Islet precursor cell (in vitro differentiated cells): Measurements from ENCODE around the gene PLEKHN1.
"Not testable (repeated sequence)": the region's sequence is repeated elsewhere in the genome, so short reads cannot be mapped to it uniquely, and the experiment has no call there.

Experiments
- DNase-seq: peaks from one replicate; pipeline ENCODE4 v3.0.0-alpha.2; 2018

Gene PLEKHN1

GRCh38 chr1:1014799-1015681 lies 48.8 kb downstream of the PLEKHN1 start:
- DNase-seq, result peak; percentile 57

GRCh38 chr1:1017397-1018320 lies 51.4 kb downstream of the PLEKHN1 start:
- not testable (repeated sequence) for DNase-seq

DNA sequence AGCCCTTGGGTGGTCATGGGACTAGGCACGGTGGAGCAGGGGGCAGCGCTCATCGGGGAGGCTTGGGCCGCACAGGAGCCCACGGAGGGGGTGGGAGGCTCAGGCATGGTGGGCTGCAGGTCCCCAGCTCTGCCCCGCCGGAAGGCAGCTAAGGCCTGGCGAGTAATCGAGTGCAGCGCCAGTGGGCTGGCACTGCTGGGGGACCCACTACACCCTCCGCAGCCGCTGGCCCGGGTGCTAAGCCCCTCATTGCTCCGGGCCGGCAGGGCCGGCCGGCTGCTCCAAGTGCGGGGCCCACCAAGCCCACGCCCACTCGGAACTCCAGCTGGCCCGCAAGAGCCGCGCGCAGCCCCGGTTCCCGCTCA lies 52.0 kb downstream of the PLEKHN1 start:
- not testable (repeated sequence) for DNase-seq

GRCh38 chr1:1019122-1019999 lies 53.1 kb downstream of the PLEKHN1 start:
- peak; percentile 88 for DNase-seq

GRCh38 chr1:1020000-1020404 lies 53.7 kb downstream of the PLEKHN1 start, which contains the start of gene AGRN:
TSS of gene AGRN (plus strand) at chr1:1020120. CDS start at chr1:1020173, 53 bp downstream.
- no peak for DNase-seq

- DNase-seq, result no peak
These were observed 54.2 kb downstream of the PLEKHN1 start for GRCh38 chr1:1020415-1021009.

GRCh38 chr1:1021010-1021919 lies 55.0 kb downstream of the PLEKHN1 start:
- DNase-seq, result no peak

DNA sequence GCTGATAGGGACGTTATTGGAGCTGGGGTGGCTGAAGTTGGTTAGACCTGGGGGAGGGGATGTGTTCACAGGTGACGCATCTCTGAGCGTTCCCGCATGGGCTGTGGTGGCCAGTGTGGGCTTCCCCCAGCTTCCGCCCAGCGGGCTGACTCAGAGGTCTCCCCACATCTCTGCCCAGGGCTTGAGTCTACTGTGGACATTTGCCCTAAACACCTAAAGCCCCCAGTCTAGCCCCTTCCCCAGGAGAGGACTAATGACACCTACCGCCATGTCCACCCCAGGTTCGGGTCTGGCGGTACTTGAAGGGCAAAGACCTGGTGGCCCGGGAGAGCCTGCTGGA lies 55.6 kb downstream of the PLEKHN1 start:
- no peak for DNase-seq

DNA sequence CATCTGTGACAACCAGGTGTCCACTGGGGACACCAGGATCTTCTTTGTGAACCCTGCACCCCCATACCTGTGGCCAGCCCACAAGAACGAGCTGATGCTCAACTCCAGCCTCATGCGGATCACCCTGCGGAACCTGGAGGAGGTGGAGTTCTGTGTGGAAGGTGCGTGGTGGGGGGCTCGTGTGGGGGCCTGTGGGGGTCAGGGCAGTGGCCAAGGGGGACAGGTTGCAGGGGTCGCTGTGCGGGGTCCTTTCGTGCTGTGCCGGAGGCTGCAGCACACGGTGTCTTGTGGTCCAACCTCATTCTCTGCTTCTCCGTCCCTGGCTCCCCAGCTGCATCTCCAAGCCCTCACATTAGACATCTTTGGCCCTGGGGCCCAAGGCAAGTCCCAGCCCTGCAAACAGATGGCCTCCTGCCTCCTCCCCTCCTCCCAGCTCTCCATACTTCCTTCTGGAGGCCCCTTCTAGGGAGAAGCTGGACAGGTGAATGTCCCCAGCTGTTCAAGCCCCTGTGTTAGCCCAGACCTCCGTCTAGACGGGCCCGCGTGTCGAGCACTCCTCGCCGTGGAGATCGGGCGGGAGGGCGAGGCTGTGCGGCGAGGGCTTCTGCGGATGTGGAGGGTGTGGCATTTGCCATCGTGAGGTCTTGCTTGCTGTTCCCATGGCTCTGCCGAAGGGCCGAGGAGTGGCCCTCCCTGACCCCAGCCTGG lies 56.2 kb downstream of the PLEKHN1 start:
- no peak for DNase-seq

DNA sequence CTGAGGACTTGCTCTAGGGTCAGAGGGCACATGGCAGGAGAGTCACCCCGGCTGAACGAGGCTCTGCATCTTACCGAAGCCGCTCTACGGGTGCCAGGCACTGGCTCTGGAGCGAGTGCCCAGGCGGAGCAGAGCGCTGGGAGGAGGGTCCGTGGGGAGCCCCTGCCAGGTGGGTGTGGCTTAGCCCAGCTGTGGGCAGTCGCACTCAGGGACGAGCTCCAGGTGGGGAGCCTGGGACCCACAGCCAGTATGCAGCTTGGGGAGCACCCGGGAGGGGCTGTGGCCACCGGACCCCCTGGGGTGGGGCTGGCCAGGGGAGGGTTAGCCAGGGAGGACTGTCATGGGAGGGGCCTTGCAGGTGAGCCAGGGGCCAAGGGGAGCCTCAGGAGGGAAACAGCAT lies 57.4 kb downstream of the PLEKHN1 start:
- DNase-seq, result no peak

GRCh38 chr1:1024149-1024770 lies 58.0 kb downstream of the PLEKHN1 start:
- DNase-seq, result no peak

- DNase-seq, result peak; percentile 96
These were observed 58.8 kb downstream of the PLEKHN1 start for GRCh38 chr1:1024771-1025699.
